ENCODE data around the gene CD40.

Gene CD40

DNA sequence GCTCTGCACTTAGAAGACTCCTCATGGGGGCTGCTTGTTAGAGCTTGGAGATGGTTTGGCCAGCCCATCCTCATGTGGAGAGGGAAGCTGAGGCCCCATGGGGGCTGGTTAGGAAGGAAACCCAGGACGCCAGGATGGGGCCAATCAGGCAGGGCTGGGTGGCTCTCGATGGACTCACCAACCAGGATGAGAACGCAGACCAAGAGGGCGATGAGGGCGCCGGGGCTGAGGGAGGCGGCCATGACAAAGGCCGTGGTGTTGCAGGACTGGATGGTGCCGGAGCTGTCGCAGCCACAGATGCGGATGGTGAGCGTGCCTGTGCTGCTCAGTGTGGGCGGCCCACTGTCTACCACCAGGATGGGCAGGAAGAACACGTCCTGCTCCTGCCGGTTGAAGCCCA lies 59.7 kb downstream of the CD40 start:
- H3K36me3 ChIP-seq (ENCODE audit: control insufficient read depth in 5 of 5, insufficient read depth in 5 of 5, low read length in 5 of 5), result no peaks in the 10 kb centered on the region
- no peak overlapping the region for H3K27ac ChIP-seq (ENCODE audit: low read depth, low read length)
- peaks cover 0 to 4% (median 2%) of the 10 kb centered on the region in 5 donors for H3K4me1 ChIP-seq (ENCODE audit: control insufficient read depth in 5 of 5, insufficient read depth in 5 of 5, low read length in 5 of 5)
- peaks cover 0 to 2% (median 0%) of the 10 kb centered on the region in 5 donors for H3K9me3 ChIP-seq (ENCODE audit: control insufficient read depth in 5 of 5, low read length in 5 of 5)
- H3K27me3 ChIP-seq (ENCODE audit: control insufficient read depth in 5 of 5, insufficient read depth in 4 of 5, low read length in 5 of 5), result peaks cover 30 to 51% (median 45%) of the 10 kb centered on the region in 5 donors
- no peak overlapping the region for H3K9ac ChIP-seq (ENCODE audit: low read length in 5 of 5)
- no peak overlapping the region for H3K4me3 ChIP-seq (ENCODE audit: low read depth in 1 of 5, low read length in 5 of 5)

DNA sequence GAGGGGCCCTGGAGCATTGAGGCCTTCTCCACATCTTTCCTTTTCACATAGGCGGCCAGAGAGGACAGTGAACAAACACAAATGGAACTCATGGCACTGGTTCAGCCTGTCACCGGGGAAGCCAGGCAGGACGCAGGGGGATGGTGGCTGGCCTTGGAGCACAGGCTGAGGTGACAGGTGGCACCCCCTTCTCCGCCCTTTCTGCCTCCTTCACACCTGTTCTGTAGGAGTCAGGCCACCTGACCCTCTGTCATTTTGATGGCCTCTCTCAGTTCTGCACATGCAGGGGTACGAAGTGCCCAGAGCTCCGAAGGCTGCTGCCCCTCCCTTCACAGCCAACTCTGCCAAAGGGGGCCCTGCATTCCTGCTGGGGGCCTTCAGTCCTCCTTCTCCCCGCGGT lies 60.8 kb downstream of the CD40 start:
- Histone ChIP-seq H3K9me3 (ENCODE audit: control insufficient read depth in 5 of 5, low read length in 5 of 5) (peaks cover 0 to 2% (median 0%) of the 10 kb centered on the region in 5 donors), H3K4me3 (ENCODE audit: low read depth in 1 of 5, low read length in 5 of 5) (no peak overlapping the region), H3K36me3 (ENCODE audit: control insufficient read depth in 5 of 5, insufficient read depth in 5 of 5, low read length in 5 of 5) (no peaks in the 10 kb centered on the region), H3K4me1 (ENCODE audit: control insufficient read depth in 5 of 5, insufficient read depth in 5 of 5, low read length in 5 of 5) (peaks cover 0 to 4% (median 2%) of the 10 kb centered on the region in 5 donors), H3K9ac (ENCODE audit: low read length in 5 of 5) (no peak overlapping the region), H3K27ac (ENCODE audit: low read depth, low read length) (no peak overlapping the region), H3K27me3 (ENCODE audit: control insufficient read depth in 5 of 5, insufficient read depth in 4 of 5, low read length in 5 of 5) (peaks cover 19 to 42% (median 38%) of the 10 kb centered on the region in 5 donors)

Data from subcutaneous abdominal adipose tissue (tissue), 5 donors.